Caco-2 (cell line): Measurements from ENCODE around the gene USF2. TPM values are rescaled to one million over a fixed set of nuclear protein-coding genes. Genes with fewer than 3 reads are reported as not detected.
A peak's percentile ranks its signal among the peaks of the same experiment; 100 is the strongest.

Experiments
- BruUV-seq: library from RNA; stranded (reverse); fragments of 400-500 nt; replicated peaks from 2 replicates; lab custom pipeline; 2021; lab: Mats Ljungman, UMichigan
- CTCF ChIA-PET: fragments of 300-600 bp; sonication (Branson Sonifier 250); formaldehyde crosslinking; loops from one replicate; lab custom pipeline; 2022; ENCODE audit warnings: antibody characterized with exemption; lab: Charles Lee
- POLR2A ChIA-PET: fragments of 300-600 bp; sonication (Branson Sonifier 250); formaldehyde crosslinking; loops from one replicate; lab custom pipeline; 2022; ENCODE audit warnings: antibody characterized with exemption; lab: Charles Lee
- DNase-seq, 2 experiments: peaks; one replicate each; pipeline versions ENCODE4 v3.0.0 to v3.0.0-alpha.2; 2020 to 2022
- H3K27me3 ChIP-seq: replicated peaks from 2 replicates; pipeline ENCODE4 v1.6.0; 2011; ENCODE audit warnings: low read length; ENCODE audit not compliant: control insufficient read depth, insufficient read depth
- H3K36me3 ChIP-seq: 2 replicates; pipeline ENCODE4 v1.5.1; 2011; ENCODE audit warnings: low read length; ENCODE audit not compliant: control insufficient read depth, insufficient read depth
- H3K4me1 ChIP-seq: fragments of 250-450 bp; sonication (Bioruptor Pico); 2 replicates; pipeline ENCODE4 v1.5.1; 2020; ENCODE audit warnings: mild to moderate bottlenecking
- H3K4me3 ChIP-seq: 2 replicates; pipeline ENCODE4 v1.5.1; 2011; ENCODE audit warnings: low read depth, mild to moderate bottlenecking, control low read depth, low read length
- H3K9me3 ChIP-seq: fragments of 250-450 bp; sonication (Bioruptor Pico); 2 replicates; pipeline ENCODE4 v1.5.1; 2020; ENCODE audit warnings: mild to moderate bottlenecking, moderate library complexity
- H3K27ac Mint-ChIP-seq: one replicate; pipeline ENCODE4 v1.8.0; 2022; ENCODE audit warnings: mixed read lengths; ENCODE audit not compliant: unreplicated experiment
- H3K27me3 Mint-ChIP-seq: one replicate; pipeline ENCODE4 v1.8.0; 2022; ENCODE audit warnings: mixed read lengths; ENCODE audit not compliant: insufficient read depth, unreplicated experiment
- H3K36me3 Mint-ChIP-seq: one replicate; pipeline ENCODE4 v1.8.0; 2022; ENCODE audit warnings: mild to moderate bottlenecking, mixed read lengths; ENCODE audit not compliant: insufficient read depth, unreplicated experiment
- H3K4me1 Mint-ChIP-seq: one replicate; pipeline ENCODE4 v1.8.0; 2022; ENCODE audit warnings: low read depth, mixed read lengths; ENCODE audit not compliant: unreplicated experiment
- H3K4me3 Mint-ChIP-seq: one replicate; pipeline ENCODE4 v1.8.0; 2022; ENCODE audit warnings: mild to moderate bottlenecking, moderate library complexity, mixed read lengths; ENCODE audit not compliant: unreplicated experiment
- H3K9me3 Mint-ChIP-seq: one replicate; pipeline ENCODE4 v1.8.0; 2022; ENCODE audit warnings: mixed read lengths; ENCODE audit not compliant: unreplicated experiment
- CTCF ChIP-seq, 2 experiments: fragments of 200-600 bp in 1 of 2; IDR thresholded peaks; 1 replicate in 1 of 2; 2 replicates in 1 of 2; pipeline versions ENCODE4 v1.5.1 to v1.8.0; 2011 to 2022; ENCODE audit warnings: antibody characterized with exemption in 1 of 2, control low read depth in 1 of 2, inconsistent platforms in 1 of 2, low read depth in 1 of 2, low read length in 1 of 2, mild to moderate bottlenecking in 1 of 2, moderate library complexity in 1 of 2; ENCODE audit not compliant: insufficient read depth in 1 of 2, severe bottlenecking in 1 of 2, unreplicated experiment in 1 of 2
- intact Hi-C: fragments of 100-400 bp; cut with micrococcal nuclease; formaldehyde crosslinking; loops from one replicate; pipeline ENCODE4 v1.10.0; 2022; ENCODE audit not compliant: unreplicated experiment
- total RNA-seq: library from RNA; stranded (reverse); gene quantifications from 2 replicates; pipeline ENCODE4 v1.2.3, GENCODE V29; 2022

The USF2 gene
- total RNA-seq, 1 experiment from 2014 or later = 105 TPM

DNA sequence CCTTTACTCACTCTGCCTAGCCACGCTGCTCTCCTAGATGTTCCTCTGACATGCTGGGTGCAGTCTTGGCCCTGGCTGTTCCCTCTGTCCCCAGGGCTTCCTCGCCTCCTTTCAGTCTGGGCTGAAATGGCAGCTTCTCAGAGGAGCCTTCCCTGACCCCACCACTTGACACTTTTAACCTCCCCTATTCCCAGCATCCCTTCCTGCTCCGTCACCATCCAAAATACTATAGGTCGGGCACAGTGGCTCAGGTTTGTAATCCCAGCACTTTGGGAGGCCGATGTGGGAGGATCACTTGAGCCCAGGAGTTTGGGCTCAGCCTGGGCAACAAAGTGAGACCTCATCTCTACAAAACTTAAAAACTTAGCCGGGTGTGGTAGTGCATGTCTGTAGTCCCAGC is 42.8 kb upstream of the USF2 start:
- no peaks in the 10 kb centered on the region; the same call in 1 of the 2 replicates for H3K27me3 ChIP-seq
- Mint-ChIP-seq H3K36me3 (no peaks in the 10 kb centered on the region), H3K4me3 (no peak overlapping the region), H3K9me3 (no peaks in the 10 kb centered on the region), H3K4me1 (no peaks in the 10 kb centered on the region), H3K27ac (no peak overlapping the region), H3K27me3 (no peaks in the 10 kb centered on the region)
- no peak for TF ChIP-seq CTCF (IDR thresholded peaks at IDR 0.05; ENCODE audit: insufficient read depth in 1 of 2, low read depth in 1 of 2, low read length in 1 of 2, severe bottlenecking in 1 of 2, unreplicated experiment in 1 of 2)
- no peaks in the 10 kb centered on the region for H3K9me3 ChIP-seq
- ChIA-PET POLR2A (no interaction called here), CTCF (no interaction called here)
- H3K36me3 ChIP-seq = no peaks in the 10 kb centered on the region
- H3K4me3 ChIP-seq = no peak overlapping the region
- BruUV-seq = no TSS peak
- intact Hi-C loops = no loop called here
- DNase-seq = no peak
- peaks cover 3% of the 10 kb centered on the region for H3K4me1 ChIP-seq

GRCh38 chr19:35226748-35227147 is 42.0 kb upstream of the USF2 start:
- Mint-ChIP-seq H3K27ac (no peak overlapping the region), H3K36me3 (no peaks in the 10 kb centered on the region), H3K4me1 (no peaks in the 10 kb centered on the region), H3K9me3 (no peaks in the 10 kb centered on the region), H3K4me3 (no peak overlapping the region), H3K27me3 (no peaks in the 10 kb centered on the region)
- Histone ChIP-seq H3K27me3 (no peaks in the 10 kb centered on the region; the same call in 1 of the 2 replicates), H3K9me3 (no peaks in the 10 kb centered on the region), H3K4me1 (no peaks in the 10 kb centered on the region), H3K36me3 (no peaks in the 10 kb centered on the region), H3K4me3 (no peak overlapping the region)
- no peak for TF ChIP-seq CTCF (IDR thresholded peaks at IDR 0.05; ENCODE audit: insufficient read depth in 1 of 2, low read depth in 1 of 2, low read length in 1 of 2, severe bottlenecking in 1 of 2, unreplicated experiment in 1 of 2)
- ChIA-PET POLR2A (no interaction called here), CTCF (no interaction called here)
- intact Hi-C loops = no loop called here
- BruUV-seq = no TSS peak
- no peak for DNase-seq

- Mint-ChIP-seq H3K4me3 (no peak within 1 kb of the TSS), H3K27me3 (no peaks in the 10 kb centered on the region), H3K27ac (no peak within 1 kb of the TSS), H3K36me3 (no peaks in the 10 kb centered on the region), H3K9me3 (no peaks in the 10 kb centered on the region), H3K4me1 (peaks cover 8% of the 10 kb centered on the region)
- no peak within 1 kb of the TSS for H3K4me3 ChIP-seq
- intact Hi-C loops = no loop called here
- H3K27me3 ChIP-seq = no peaks in the 10 kb centered on the region; the same call in 1 of the 2 replicates
- H3K9me3 ChIP-seq = no peaks in the 10 kb centered on the region
- CTCF ChIA-PET = interaction anchor here (0.6 kb wide), 1 partner anchor 576 kb away, joined by 3 read pairs; no protein-coding TSS in a partner anchor
- H3K36me3 ChIP-seq = no peaks in the 10 kb centered on the region
- POLR2A ChIA-PET = no interaction called here
- TF ChIP-seq CTCF (IDR thresholded peaks at IDR 0.05; ENCODE audit: insufficient read depth in 1 of 2, low read depth in 1 of 2, low read length in 1 of 2, severe bottlenecking in 1 of 2, unreplicated experiment in 1 of 2) = no peak
- H3K4me1 ChIP-seq = 0 out of 2 replicates have a peak, but pooled peaks cover 3% of the 10 kb centered on the region
- peak in 1 of 2 experiments; percentile 13 for DNase-seq
- BruUV-seq = no TSS peak
Measured at GRCh38 chr19:35228177-35228930, 40.4 kb upstream of the USF2 start, which contains the start of gene FAM187B. TSS of gene FAM187B (minus strand) at chr19:35228739. CDS start at chr19:35228680, 59 bp downstream.
